ENCODE data around the gene WDR26.
"Not testable (repeated sequence)": the region's sequence is repeated elsewhere in the genome, so short reads cannot be mapped to it uniquely, and the experiment has no call there.

Gene WDR26

DNA sequence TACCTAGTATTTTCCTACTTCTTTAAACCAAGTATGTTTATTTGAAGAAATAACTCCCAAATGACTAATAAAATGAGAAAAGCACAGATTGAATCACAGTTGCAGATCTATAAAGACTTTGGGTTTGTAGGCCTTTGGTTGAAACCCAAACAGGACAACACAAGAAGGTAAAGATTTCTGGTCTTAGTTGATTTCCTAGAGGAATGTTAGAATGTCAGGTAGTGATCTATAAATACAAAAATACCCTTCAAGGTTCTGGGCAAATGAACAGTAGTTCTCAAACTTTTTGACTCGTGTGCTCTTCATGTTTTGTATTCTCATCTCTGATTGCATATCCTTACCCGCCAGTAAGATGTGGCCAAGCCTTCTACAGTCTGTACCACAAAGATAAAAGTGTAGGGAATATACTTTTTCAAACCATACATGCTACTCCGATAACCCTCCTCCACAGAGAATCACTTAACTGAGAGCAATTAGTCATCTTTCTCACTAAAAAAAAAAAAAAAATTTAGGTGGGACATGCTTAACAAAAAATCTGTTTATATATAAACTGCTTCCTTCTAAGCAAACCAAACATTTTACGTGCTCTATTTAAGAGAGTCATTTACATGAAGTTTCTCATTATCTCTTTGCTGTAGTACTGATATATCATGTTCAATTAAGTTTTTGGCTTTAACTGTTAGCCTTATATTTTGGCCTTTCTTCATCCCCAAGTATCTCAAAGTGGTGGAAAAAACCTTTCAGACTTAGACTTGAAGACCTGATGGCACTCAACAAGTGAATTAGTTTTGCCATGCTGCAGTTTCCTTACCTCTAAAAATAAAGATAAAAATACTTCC is 42.0 kb downstream of the WDR26 start:
- no peak for DNase-seq

DNA sequence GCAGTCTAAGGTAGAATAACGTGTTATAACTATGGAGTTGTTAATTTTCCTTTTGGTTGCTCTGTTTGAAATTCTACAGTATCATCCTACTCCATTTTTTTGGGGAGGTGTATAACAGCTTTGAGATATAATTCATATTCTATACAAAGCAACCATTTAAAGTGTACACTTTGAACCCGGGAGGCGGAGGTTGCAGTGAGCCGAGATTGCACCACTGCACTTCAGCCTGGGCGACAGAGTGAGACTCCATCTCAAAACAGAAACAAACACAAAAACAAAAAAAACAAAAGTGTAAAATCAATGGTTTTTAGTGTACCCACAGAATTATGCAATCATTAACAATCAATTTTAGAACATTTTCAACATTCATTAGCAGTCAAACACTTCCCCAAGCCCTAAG is 44.1 kb downstream of the WDR26 start:
- no peak for DNase-seq

DNA sequence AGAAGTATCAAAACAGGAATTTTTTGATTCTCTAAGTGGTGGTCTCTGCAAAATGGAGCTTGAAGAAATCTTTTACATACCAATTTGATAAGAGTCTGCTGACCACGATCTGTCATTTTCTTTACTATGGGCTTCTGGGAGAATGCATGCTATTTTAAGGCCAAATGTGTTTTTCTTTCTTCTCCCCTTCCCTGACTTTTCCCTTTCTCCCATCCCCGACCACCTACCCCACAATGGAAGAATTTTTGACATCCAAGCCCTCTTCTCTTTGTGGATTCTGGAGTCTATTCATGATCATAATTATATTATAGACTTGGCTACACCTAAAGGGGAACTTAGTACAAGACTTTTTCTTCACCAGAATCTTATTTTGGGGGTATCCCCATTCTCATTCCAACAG is 46.7 kb downstream of the WDR26 start:
- no peak for DNase-seq

DNA sequence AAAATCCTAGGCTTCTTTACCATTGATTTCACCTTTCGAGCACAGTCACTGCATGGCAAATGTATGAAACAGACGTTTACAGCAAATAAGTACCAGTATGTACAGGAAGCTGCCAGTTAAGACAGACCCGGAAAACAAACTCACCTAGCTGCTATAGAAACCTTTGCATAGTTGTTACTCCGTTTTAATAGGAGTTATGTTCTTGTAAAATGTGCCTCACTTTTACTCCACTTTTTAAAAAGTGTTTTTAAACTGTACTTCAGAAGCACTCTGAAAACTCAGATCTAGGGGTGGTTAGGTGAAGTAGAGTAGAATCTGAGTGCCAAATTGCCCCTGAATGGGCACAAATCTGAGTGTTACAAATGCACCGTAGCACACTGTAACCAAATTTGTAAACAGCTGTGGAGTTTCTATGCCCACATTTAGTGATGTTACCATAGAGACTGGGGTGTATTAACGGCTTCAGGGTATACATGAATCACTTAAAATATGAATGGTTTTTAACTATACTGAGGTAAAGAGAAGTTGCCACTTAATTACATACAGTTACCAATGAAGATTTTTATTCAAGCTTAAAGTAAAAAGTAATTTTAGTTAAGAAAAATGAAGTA is 47.2 kb downstream of the WDR26 start:
- no peak for DNase-seq

DNA sequence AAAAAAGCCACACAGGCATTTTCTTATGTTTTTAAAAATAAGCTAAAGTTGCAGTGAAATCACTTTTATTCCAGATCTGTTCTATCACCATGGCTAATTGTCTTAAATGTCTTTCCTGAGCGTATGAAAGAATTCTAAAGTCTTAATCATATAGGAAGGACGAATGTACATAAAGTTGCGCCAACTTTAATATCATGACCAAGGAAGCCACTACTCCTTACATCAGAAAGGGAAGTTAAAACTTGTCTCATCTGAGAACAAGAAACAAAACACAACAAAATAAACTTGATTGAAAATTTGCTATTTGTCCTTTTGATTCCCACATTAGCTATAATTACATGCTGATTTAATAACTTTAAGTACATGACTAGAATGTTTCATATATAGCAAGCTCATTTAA is 51.4 kb downstream of the WDR26 start:
- no peak for DNase-seq

DNA sequence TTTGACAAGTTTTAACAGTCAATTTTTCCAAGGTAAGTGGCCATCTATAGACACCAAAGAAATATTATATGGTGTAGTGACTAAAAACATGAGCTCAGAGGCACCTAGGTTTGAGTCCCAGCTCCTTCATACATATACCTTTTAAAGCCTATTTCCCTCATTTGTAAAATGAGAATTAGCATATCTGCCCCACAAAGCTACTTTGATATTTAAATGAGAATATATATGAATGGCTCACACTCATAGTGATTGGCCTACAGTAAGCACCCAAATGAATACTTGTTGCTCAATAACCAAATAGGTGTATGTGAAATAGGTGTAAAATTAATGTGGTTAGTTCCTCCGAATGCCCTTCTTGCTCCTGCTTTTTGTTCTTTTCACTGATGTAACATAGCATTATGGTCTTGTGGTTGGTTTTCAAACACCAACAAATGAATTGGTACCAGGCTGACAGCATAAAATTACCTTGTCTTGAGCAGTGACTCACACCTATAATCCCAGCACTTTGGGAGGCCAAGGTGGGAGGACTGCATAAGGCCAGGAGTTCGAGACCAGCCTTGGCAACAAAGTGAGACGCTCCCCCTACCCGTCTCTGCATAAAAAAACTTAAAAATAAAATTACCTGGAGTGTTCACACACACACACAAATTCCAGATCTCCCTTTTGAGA is 52.6 kb downstream of the WDR26 start:
- DNase-seq = no peak

DNA sequence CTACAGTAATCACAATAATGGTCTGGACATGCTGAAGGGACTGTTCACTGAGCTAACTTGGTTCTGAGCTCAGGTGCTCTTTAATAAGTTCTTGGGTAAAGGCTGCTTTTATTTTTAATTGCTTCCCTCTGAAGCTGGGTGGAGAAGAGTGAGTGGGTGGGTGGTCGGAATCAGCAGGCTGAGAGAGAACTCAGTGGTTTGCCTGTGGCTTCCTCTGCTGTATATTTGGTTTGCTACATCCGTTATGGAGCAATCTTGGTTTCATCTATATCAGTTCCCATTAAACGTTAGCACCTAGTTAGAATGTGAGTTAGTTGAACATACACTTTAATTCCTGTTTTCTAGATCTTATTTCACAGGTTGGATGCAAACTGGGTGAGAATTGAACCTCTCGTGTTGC is 54.6 kb downstream of the WDR26 start:
- no peak for DNase-seq

DNA sequence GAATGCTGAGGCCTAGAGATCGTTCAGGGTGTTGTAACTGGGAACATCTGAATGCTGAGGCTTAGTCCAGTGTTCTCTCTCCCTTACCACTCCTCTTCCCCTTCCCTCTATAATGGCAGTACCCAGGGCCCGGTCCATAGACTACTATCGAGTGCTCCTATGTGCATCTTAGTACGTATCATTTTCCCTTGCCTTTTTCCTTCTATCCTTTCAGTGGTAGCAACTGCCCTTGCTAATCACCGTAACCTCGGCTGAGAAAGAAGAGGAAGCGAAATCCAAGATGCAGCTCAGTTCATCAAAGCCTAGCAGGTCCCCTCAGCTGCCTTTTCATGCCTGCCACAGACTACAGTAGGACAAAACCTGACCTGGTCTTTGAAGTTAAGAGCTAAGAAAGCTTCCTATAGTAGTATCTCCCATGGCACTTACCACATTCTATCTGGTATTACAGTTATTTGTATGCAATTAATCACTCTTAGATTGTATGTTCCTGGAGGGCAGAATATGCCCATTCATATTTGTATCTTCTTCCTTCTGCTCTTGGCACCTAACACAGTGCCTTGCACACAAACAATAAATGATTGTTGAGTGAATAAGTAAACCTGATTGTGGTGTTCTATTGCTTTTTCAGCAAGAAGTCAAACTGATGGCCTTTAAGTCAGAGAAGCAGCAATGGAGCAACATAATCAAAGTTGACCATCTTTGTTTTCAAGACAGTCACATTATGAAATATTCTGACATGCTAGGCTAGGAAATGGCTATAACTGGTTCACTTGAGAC is 55.6 kb downstream of the WDR26 start:
- no peak for DNase-seq

DNA sequence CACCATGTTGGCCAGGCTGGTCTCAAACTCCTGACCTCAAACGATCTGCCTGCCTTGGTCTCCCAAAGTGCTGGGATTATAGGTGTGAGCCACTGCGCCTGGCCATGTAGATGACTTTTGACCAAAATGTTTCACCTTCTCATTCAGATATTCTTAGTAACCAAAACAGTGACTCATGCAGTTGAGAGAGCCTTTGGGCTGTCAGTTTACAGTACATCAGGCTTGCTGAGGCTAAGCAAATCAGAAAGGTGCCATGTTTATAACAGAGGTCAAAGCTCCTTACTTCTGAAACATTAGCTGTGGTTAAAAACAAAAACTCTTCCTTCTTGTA is 57.0 kb downstream of the WDR26 start:
- no peak for DNase-seq

DNA sequence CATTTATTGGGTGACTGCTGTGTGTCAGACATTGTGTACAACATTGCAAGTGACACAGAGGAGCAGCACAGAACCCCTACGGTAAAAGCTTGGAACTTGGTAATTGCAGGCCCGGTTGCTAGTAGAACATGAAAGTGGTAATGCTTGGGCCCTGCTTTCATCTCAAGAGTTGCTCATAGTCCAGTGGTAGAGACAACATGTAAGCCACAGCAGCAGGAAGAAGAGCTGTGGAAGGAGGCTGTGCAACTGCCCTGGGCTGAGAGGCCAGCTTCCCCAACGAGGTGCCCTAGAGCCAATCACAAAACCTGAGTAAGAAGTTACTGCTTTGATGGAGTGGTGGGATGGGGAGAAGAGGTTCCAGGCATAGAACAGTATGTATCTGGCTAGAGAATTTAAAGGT is 59.5 kb downstream of the WDR26 start:
- no peak for DNase-seq

DNA sequence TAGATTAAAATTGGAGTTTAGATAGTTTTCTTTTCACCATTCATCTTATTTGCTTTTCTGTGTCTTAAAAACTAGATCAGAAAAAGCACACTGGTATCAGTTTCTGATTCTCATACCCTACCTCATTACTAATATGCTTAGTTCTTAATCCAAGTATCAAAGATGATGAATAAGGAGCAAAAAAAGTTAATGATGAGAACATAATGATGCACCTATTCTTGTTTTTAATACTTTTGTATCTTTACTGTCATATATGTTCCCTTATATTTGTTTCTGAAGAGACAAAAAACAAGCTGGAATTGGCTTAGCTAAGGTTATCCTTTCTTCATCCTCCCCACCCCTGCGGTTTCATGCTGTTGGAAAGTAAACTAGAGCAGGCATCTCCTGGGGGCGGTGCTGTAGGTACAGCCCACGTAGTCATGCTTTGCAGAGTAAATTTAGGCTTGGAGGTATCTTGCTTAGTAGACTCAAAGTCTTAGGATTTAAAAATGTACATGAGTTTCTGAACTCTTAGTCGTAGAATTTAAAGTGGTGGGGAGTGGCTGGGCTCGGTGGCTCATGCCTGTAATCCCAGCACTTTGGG is 61.5 kb downstream of the WDR26 start:
- no peak for DNase-seq

DNA sequence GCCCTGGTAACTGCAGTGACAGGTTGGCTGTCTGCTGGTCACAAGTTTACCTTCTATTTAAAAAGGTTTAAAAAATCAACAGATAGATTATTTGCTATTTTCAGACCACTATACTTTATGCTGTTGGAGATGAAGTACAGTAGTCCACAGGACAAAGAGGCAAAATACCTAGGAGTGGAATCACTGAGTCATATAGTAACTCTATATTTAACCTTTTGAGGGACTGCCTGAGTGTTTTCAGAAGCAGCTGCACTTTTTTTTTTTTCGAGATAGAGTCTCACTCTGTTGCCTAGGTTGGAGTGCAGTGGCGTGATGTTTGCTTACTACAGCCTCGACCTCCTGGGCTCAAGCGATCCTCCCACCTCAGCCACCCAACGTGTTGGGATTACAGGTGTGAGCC is 66.2 kb downstream of the WDR26 start:
- DNase-seq = no peak

DNA sequence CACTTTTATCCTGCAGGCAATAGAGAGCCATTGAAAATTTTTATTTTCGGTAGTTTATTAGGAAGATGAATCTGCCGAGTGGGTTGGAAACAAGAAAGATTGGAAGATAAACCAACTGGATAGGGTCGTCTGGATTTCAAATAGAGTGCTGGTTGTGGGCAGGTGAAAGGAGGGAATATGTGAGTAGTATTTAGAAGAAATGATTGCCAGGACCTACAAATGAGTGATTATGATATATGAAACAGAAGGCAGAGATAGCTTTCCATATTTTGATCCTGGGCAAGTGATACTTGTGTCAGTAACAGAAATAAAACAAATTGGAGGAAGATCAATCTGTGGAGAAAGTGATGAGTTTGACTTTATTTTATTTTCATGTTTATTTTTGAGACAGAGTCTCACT is 75.4 kb downstream of the WDR26 start:
- DNase-seq = no peak

DNA sequence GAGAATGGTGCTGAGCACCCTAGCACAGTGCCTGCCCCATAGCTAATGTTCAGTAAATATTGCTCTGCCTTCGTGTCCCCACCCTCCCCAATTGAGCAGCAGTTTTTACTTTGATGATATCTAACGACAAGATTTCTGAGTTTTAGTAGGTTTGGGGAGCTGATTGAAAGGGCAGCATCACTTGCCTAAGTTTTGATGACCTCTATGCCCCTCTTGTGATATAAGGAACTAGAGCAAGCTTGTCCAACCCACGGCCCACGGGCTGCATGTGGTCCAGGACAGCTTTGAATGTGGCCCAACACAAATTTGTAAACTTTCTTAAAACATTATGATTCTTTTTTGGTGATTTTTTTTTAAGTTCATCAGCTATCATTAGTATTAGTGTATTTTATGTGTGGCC is 76.4 kb downstream of the WDR26 start:
- DNase-seq = no peak

DNA sequence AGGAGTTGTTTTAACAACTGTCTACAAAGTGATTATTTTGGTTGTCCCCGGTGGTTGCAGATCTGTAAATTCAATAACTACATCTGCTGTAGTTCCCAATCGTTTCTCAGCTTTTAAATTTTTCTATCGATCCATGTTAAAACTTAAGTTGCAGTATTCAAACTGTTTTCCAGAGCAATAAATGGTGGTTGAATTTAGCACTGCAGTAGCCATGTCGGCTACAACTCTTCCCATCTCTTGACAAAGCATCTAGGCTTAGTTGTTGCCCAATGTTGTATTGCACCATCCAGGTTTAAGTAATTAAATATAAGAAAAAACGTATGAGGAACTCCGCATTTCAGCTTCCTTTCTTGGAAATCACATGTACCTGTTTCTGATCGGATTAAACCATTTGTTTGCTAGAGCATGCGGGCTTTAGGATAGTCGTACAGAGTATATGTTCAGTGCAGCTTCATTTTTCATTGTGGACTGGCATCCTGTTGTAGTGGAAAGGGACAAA is 76.9 kb downstream of the WDR26 start:
- DNase-seq = no peak

DNA sequence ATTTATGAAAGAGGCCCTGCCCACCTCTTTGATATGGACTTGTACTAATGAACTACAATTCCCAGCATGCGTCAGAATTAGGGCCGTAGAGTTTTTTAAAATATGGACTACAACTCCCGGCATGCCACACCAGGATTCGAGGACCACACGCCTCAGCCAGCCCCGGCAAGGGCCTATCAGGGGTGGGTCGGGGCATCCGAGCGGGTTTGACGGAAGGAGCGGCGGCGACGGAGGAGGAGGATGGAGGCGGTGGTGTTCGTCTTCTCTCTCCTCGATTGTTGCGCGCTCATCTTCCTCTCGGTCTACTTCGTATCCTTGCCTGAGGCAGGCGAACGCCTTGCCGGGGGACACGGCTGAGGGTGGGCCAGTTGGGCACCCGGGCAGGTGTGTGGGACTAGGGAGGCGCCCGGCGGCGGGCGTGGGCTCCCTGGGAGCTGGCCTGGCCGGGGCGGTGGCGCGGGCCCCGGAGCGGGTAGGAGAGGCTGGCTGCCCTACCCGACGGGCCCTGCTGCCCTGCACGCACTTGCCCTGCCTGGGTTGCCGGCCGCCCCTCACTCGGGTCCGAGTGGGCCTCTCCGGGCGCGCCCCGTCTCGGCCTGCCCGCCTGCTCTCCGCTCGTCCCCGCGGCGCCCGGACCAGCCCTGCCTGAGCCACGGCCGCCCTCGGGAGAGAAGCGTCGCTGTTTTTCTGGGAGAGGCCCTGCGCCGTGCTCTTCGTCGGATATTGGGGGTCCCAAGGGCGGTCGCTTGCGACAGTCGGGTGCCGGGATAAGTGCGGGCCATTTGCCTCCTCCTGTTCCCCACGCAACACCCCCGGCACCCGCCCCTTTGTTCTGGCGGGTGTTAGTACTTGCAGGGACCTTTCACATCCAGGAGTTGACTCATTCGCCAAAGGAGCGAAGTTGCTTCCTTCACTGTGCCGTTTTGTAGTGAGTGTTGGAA is 77.6 kb downstream of the WDR26 start, which contains the start of gene CNIH4:
TSS of gene CNIH4 (plus strand) at position 195 of the 941 bp plus-strand sequence. CDS start at position 241, 46 bp downstream.
- DNase-seq = peak; percentile 88

DNA sequence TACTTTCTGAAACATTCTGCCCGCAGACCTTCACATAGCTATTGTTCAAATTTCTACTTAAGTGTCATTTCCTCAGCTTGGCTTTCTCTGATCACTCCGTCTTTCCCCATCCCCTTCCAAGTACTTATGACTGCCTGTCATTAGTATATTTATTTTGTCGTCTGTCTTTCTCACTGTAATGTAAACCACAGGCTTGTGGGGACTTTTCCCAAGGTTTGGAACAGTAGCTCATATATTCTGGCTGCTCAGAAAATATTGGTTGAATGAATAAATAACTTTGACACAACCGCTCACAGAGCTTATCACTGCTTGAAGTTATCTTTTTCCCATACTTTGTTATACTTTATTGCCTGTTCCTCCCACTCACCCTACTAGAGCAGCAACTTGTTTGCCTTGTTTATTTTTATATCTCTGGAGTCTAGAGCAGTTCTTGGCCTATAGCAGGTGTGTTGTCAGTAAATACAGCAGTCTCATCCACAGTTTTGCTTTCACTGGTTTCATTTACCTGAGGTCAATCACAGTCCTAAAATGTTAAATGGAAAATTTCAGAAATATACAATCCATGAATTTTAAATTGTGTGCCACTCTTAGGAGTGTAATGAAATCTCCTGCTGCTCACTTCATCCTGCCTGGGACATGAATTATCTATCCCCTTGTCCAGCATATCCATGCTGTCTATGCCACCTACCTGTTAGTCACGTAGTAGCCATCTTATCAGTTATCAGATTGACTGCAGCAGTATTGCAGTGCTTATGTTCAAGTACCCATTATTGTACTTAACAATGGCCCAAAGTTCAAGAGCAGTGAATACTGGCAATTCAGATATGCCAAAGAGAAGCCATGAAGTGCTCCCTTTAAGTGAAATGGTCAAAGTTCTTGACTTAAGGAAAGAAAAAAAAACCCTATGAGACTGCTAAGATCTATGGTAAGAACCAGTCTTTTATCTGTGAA is 80.3 kb downstream of the WDR26 start:
- no peak for DNase-seq

DNA sequence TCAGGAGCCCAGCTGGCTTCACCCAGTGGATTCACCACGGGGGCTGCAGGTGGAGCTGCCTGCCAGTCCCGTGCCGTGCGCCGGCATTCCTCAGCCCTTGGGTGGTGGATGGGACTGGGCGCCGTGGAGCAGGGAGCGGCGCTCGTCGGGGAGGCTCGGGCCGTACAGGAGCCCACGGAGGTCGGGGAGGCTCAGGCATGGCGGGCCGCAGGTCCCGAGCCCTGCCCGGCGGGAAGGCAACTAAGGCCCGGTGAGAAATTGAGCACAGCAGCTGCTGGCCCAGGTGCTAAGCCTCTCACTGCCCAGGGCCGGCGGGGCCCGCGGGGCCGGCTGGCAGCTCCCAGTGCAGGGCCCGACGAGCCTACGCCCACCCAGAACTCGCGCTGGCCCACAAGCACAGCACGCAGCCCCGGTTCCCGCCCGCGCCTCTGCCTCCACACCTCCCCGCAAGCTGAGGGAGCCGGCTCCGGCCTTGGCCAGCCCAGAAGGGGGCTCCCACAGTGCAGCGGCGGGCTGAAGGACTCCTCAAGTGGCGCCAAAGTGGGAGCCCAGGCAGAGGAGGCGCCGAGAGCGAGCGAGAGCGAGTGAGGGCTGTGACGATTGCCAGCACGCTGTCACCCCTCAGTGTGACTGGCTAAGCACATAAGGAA is 82.0 kb downstream of the WDR26 start:
- not testable (repeated sequence) for DNase-seq

DNA sequence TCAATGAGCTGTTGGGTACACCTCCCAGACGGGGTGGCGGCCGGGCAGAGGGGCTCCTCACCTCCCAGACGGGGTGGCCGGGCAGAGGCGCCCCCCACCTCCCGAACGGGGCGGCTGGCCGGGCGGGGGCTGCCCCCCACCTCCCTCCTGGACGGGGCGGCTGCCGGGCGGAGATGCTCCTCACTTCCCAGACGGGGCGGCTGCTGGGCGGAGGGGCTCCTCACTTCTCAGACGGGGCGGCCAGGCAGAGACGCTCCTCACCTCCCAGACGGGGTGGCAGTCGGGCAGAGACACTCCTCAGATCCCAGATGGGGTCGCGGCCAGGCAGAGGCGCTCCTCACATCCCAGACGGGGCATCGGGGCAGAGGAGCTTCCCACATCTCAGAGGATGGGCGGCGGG is 84.9 kb downstream of the WDR26 start:
- not testable (repeated sequence) for DNase-seq

DNA sequence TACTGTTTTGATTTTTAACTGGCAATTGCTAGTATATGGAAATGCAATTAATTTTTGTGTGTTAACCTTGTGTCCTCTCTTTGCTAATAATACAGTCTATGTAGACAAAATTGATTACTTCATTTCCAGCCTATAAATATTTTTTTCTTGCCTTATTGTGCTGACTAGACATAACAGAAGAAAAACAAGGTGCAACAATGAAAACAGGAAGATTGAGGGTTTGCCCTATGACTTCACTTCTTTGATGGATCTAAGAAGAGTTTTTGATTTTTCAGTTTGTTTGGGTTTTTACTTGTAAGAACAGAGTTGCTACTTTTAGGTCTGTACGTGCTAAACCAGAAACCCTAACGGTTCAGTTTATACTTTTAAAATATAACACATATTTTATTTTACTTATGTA is 86.5 kb downstream of the WDR26 start:
- no peak for DNase-seq
